IPS DF 6.9 (cell line): ENCODE data around the gene TEN1.

Experiments used
- DNase-seq: peaks from one replicate; pipeline ENCODE4 v3.0.0-alpha.2; 2013; ENCODE audit warnings: low read depth, low spot score
- H3K27ac ChIP-seq: one replicate; pipeline ENCODE4 v1.5.1; 2013; ENCODE audit warnings: low read length, control low read depth
- H3K27me3 ChIP-seq: 2 replicates; pipeline ENCODE4 v1.6.1; 2013; ENCODE audit warnings: mild to moderate bottlenecking, low read length; ENCODE audit not compliant: control insufficient read depth, insufficient read depth
- H3K36me3 ChIP-seq: 2 replicates; pipeline ENCODE4 v1.6.1; 2013; ENCODE audit warnings: low read length; ENCODE audit not compliant: control insufficient read depth, insufficient read depth
- H3K4me1 ChIP-seq: 2 replicates; pipeline ENCODE4 v1.6.1; 2013; ENCODE audit warnings: low read length; ENCODE audit not compliant: control insufficient read depth, insufficient read depth
- H3K4me3 ChIP-seq: 2 replicates; pipeline ENCODE4 v1.5.1; 2013; ENCODE audit warnings: mild to moderate bottlenecking, low read length
- H3K9me3 ChIP-seq: 2 replicates; pipeline ENCODE4 v1.6.1; 2013; ENCODE audit warnings: low read length, inconsistent platforms; ENCODE audit not compliant: control insufficient read depth, insufficient read depth
- WGBS: extraction: QIAGEN DNeasy Blood & Tissue Kit; methylation state at CpG from one replicate; pipeline ENCODE4 v1.1.7; 2013; ENCODE audit warnings: mixed read lengths, missing lambda C conversion rate; ENCODE audit not compliant: insufficient read length, insufficient coverage; 5-methylcytosine and 5-hydroxymethylcytosine counted together

Gene TEN1

GRCh38 chr17:76007131-76007849 is 28.2 kb downstream of the TEN1 start:
- no peak overlapping the region for H3K27ac ChIP-seq
- no peak for DNase-seq
- H3K4me3 ChIP-seq, result no peak overlapping the region
- H3K36me3 ChIP-seq, result no peaks in the 10 kb centered on the region; the same call in 1 of the 2 replicates
- H3K4me1 ChIP-seq, result no peaks in the 10 kb centered on the region
- H3K9me3 ChIP-seq, result no peaks in the 10 kb centered on the region
- WGBS, result no CpG with 5 or more reads among the region's 39 CpGs
- no peaks in the 10 kb centered on the region for H3K27me3 ChIP-seq

GRCh38 chr17:76007850-76008165 is 28.8 kb downstream of the TEN1 start:
- H3K4me1 ChIP-seq, result no peaks in the 10 kb centered on the region
- DNase-seq, result no peak
- H3K4me3 ChIP-seq, result no peak overlapping the region
- H3K36me3 ChIP-seq, result no peaks in the 10 kb centered on the region; the same call in 1 of the 2 replicates
- no peaks in the 10 kb centered on the region for H3K9me3 ChIP-seq
- no peaks in the 10 kb centered on the region for H3K27me3 ChIP-seq
- no peak overlapping the region for H3K27ac ChIP-seq
- no CpG with 5 or more reads among the region's 16 CpGs for WGBS

DNA sequence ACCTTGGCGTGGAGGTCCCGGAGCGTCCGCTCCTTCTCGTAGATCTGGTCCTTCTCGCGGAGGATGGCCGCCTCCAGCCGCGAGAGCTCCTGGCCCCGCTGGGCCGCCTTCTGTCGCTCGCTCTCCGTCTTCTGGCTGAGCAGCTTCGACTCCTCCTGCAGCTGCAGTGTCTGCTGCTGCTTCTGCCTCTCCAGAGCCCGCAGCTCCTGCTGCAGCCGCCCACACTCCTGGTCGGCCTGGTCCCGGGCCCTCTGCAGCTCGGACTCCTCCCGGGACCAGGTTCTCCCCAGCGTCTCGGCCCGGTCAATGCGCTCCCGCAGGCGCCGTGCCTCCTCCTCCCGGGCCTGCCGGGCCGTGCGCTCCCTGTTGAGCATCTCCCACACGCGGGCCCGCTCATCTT is 29.2 kb downstream of the TEN1 start:
- Histone ChIP-seq H3K27ac (no peak overlapping the region), H3K27me3 (no peaks in the 10 kb centered on the region), H3K4me1 (no peaks in the 10 kb centered on the region), H3K36me3 (no peaks in the 10 kb centered on the region; the same call in 1 of the 2 replicates), H3K9me3 (no peaks in the 10 kb centered on the region), H3K4me3 (no peak overlapping the region)
- WGBS, result no CpG with 5 or more reads among the region's 36 CpGs
- no peak for DNase-seq

GRCh38 chr17:76008630-76009425 is 29.8 kb downstream of the TEN1 start:
- no peaks in the 10 kb centered on the region for H3K4me1 ChIP-seq
- DNase-seq, result no peak
- no peaks in the 10 kb centered on the region for H3K9me3 ChIP-seq
- no peak overlapping the region for H3K4me3 ChIP-seq
- H3K36me3 ChIP-seq, result no peaks in the 10 kb centered on the region; the same call in 1 of the 2 replicates
- no peaks in the 10 kb centered on the region for H3K27me3 ChIP-seq
- no peak overlapping the region for H3K27ac ChIP-seq
- WGBS, result no CpG with 5 or more reads among the region's 56 CpGs

- no peaks in the 10 kb centered on the region for H3K4me1 ChIP-seq
- WGBS, result no CpG with 5 or more reads among the region's 20 CpGs
- H3K36me3 ChIP-seq, result no peaks in the 10 kb centered on the region; the same call in 1 of the 2 replicates
- H3K9me3 ChIP-seq, result no peaks in the 10 kb centered on the region
- no peak overlapping the region for H3K4me3 ChIP-seq
- H3K27ac ChIP-seq, result no peak overlapping the region
- DNase-seq, result no peak
- no peaks in the 10 kb centered on the region for H3K27me3 ChIP-seq
These were observed 30.4 kb downstream of the TEN1 start for GRCh38 chr17:76009447-76009846.

DNA sequence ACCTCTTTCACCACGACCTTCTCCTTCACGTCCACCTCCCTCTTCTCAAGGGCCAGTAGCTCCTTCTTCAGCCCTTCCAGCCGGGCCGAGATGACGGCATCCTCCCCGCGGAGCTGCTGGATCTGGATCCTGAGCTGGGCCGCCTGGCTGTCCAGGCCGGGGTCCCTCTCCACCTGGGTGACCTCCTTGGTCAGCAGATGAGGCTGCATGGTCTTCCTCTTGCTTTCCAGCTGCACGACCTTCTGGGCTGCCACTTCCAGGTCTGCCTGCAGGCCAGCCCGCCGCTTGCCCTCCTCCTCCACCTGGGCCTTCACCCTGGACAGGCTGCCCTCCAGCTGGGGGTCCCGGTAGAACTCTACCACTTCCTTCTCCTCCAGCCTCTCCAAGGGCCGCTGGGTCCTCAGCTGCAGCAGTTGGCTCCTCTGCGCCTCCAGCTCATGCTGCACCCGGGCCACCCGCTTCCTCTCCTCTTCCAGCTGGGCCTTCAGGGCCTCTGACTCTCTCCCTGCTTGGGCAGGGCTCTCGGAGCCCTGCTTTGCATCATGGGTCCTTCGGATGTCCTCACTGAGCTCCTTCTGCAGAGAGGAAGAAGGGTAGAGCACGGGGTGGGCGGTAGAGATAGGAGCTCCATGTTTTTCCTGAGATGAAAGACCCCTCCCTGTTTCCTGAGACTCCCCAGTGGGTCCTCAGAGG is 31.1 kb downstream of the TEN1 start:
- H3K4me1 ChIP-seq, result no peaks in the 10 kb centered on the region; the same call in 1 of the 2 replicates
- no peak overlapping the region for H3K27ac ChIP-seq
- no peaks in the 10 kb centered on the region for H3K27me3 ChIP-seq
- no peak overlapping the region for H3K4me3 ChIP-seq
- no CpG with 5 or more reads among the region's 21 CpGs for WGBS
- no peaks in the 10 kb centered on the region; the same call in 1 of the 2 replicates for H3K36me3 ChIP-seq
- H3K9me3 ChIP-seq, result no peaks in the 10 kb centered on the region
- DNase-seq, result no peak

DNA sequence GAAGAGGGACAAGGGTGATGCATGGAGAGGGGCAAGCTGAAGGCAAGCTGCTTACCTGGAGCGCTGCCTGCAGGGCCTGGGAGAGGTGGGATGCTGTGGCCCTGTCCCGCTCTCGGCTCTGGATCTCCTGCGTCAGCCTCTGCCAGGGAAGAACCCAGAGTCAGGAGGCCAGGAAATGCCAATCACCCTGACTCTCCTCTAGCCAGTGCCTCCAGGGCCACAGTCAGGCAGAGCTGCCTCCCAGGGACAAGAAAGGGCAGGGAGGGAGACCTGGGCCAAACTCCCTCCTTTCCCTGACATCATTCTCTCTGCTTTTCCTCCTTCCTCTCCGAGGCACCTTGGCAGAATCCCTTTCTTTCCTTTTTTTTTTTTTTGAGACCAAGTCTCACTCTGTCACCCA is 32.9 kb downstream of the TEN1 start:
- no CpG with 5 or more reads among the region's 5 CpGs for WGBS
- DNase-seq, result no peak
- Histone ChIP-seq H3K27ac (no peak overlapping the region), H3K27me3 (no peaks in the 10 kb centered on the region), H3K4me3 (no peak overlapping the region), H3K9me3 (no peaks in the 10 kb centered on the region), H3K4me1 (no peaks in the 10 kb centered on the region; the same call in 1 of the 2 replicates), H3K36me3 (no peaks in the 10 kb centered on the region; the same call in 1 of the 2 replicates)

- no peaks in the 10 kb centered on the region for H3K27me3 ChIP-seq
- H3K4me1 ChIP-seq, result no peaks in the 10 kb centered on the region; the same call in 1 of the 2 replicates
- no CpG with 5 or more reads among the region's 15 CpGs for WGBS
- H3K4me3 ChIP-seq, result no peak overlapping the region
- no peaks in the 10 kb centered on the region for H3K9me3 ChIP-seq
- no peak for DNase-seq
- no peaks in the 10 kb centered on the region; the same call in 1 of the 2 replicates for H3K36me3 ChIP-seq
- H3K27ac ChIP-seq, result no peak overlapping the region
These were observed 34.4 kb downstream of the TEN1 start for GRCh38 chr17:76013377-76013932.

GRCh38 chr17:76014100-76014924 is 35.3 kb downstream of the TEN1 start:
- Histone ChIP-seq H3K27me3 (no peaks in the 10 kb centered on the region), H3K36me3 (no peaks in the 10 kb centered on the region; the same call in 1 of the 2 replicates), H3K9me3 (no peaks in the 10 kb centered on the region), H3K27ac (no peak overlapping the region), H3K4me3 (no peak overlapping the region), H3K4me1 (no peaks in the 10 kb centered on the region; the same call in 1 of the 2 replicates)
- no peak for DNase-seq
- no CpG with 5 or more reads among the region's 19 CpGs for WGBS
